ENCODE measurements around the gene PRKD3. TPM values are rescaled to one million over a fixed set of nuclear protein-coding genes. Genes with fewer than 3 reads are reported as not detected.

Gene PRKD3
- polyA plus RNA-seq, 4 donors: 4.3 to 15.5 (median 6.5) TPM

GRCh38 chr2:37350034-37350433 lies 25.4 kb upstream of the PRKD3 start:
- Histone ChIP-seq H3K27ac (ENCODE audit: low read depth in 1 of 3, low read length in 2 of 3) (peak overlapping the region in 2 of 3 donors; percentile 3 to 30), H3K27me3 (ENCODE audit: control insufficient read depth in 3 of 3, insufficient read depth in 3 of 3, low read length in 3 of 3) (no peaks in the 10 kb centered on the region), H3K36me3 (ENCODE audit: control insufficient read depth in 3 of 3, insufficient read depth in 2 of 3, low read depth in 1 of 3, low read length in 3 of 3) (no peaks in the 10 kb centered on the region), H3K4me1 (ENCODE audit: control insufficient read depth in 3 of 3, insufficient read depth in 2 of 3, low read depth in 1 of 3, low read length in 2 of 3) (peaks cover 0 to 13% (median 0%) of the 10 kb centered on the region in 3 donors), H3K9me3 (ENCODE audit: control insufficient read depth in 2 of 2, insufficient read depth in 1 of 2, low read depth in 1 of 2, low read length in 1 of 2) (no peaks in the 10 kb centered on the region), H3K4me3 (ENCODE audit: low read depth in 1 of 3, low read length in 3 of 3) (no peak overlapping the region)
- WGBS, 3 donors: 16 to 36% (median 30%) methylated on average over 3 of the region's 3 CpGs
- peak; percentile 24 to 61 for DNase-seq
- FAIRE-seq: no peak

GRCh38 chr2:37349231-37349860 lies 24.7 kb upstream of the PRKD3 start:
- Histone ChIP-seq H3K9me3 (ENCODE audit: control insufficient read depth in 2 of 2, insufficient read depth in 1 of 2, low read depth in 1 of 2, low read length in 1 of 2) (no peaks in the 10 kb centered on the region), H3K27me3 (ENCODE audit: control insufficient read depth in 3 of 3, insufficient read depth in 3 of 3, low read length in 3 of 3) (no peaks in the 10 kb centered on the region), H3K4me1 (ENCODE audit: control insufficient read depth in 3 of 3, insufficient read depth in 2 of 3, low read depth in 1 of 3, low read length in 2 of 3) (peaks cover 0 to 13% (median 0%) of the 10 kb centered on the region in 3 donors), H3K27ac (ENCODE audit: low read depth in 1 of 3, low read length in 2 of 3) (no peak overlapping the region), H3K4me3 (ENCODE audit: low read depth in 1 of 3, low read length in 3 of 3) (no peak overlapping the region), H3K36me3 (ENCODE audit: control insufficient read depth in 3 of 3, insufficient read depth in 2 of 3, low read depth in 1 of 3, low read length in 3 of 3) (no peaks in the 10 kb centered on the region)
- FAIRE-seq (no peak), DNase-seq (peak in 1 of 2 donors; percentile 24)
- WGBS, 3 donors: 34 to 61% (median 52%) methylated on average over 3 of the region's 3 CpGs

- Histone ChIP-seq H3K27me3 (ENCODE audit: control insufficient read depth in 3 of 3, insufficient read depth in 3 of 3, low read length in 3 of 3) (no peaks in the 10 kb centered on the region), H3K27ac (ENCODE audit: low read depth in 1 of 3, low read length in 2 of 3) (no peak overlapping the region), H3K9me3 (ENCODE audit: control insufficient read depth in 2 of 2, insufficient read depth in 1 of 2, low read depth in 1 of 2, low read length in 1 of 2) (no peaks in the 10 kb centered on the region), H3K36me3 (ENCODE audit: control insufficient read depth in 3 of 3, insufficient read depth in 2 of 3, low read depth in 1 of 3, low read length in 3 of 3) (no peaks in the 10 kb centered on the region), H3K4me1 (ENCODE audit: control insufficient read depth in 3 of 3, insufficient read depth in 2 of 3, low read depth in 1 of 3, low read length in 2 of 3) (peaks cover 0 to 13% (median 0%) of the 10 kb centered on the region in 3 donors), H3K4me3 (ENCODE audit: low read depth in 1 of 3, low read length in 3 of 3) (no peak overlapping the region)
- WGBS, 3 donors: 81 to 85% (median 84%) methylated on average over 5 of the region's 5 CpGs
- FAIRE-seq (no peak), DNase-seq (no peak)
Observed at GRCh38 chr2:37348155-37348554, 23.5 kb upstream of the PRKD3 start.

GRCh38 chr2:37344453-37345361 lies 20.1 kb upstream of the PRKD3 start, which contains the start of gene QPCT:
Gene QPCT (plus strand): TSS chr2:37344630. CDS start chr2:37344732, 102 bp downstream.
- H3K36me3 ChIP-seq (ENCODE audit: control insufficient read depth in 3 of 3, insufficient read depth in 2 of 3, low read depth in 1 of 3, low read length in 3 of 3): no peaks in the 10 kb centered on the region
- 1 to 2% (median 1%) methylated on average over 64 to 73 of the region's 73 CpGs for WGBS, 3 donors
- H3K9me3 ChIP-seq (ENCODE audit: control insufficient read depth in 2 of 2, insufficient read depth in 1 of 2, low read depth in 1 of 2, low read length in 1 of 2): no peaks in the 10 kb centered on the region
- no peaks in the 10 kb centered on the region for H3K4me1 ChIP-seq (ENCODE audit: control insufficient read depth in 3 of 3, insufficient read depth in 2 of 3, low read depth in 1 of 3, low read length in 2 of 3)
- no peak for FAIRE-seq
- H3K4me3 ChIP-seq (ENCODE audit: low read depth in 1 of 3, low read length in 3 of 3): peak within 1 kb of the TSS; percentile 44 to 53 (median 51)
- no peaks in the 10 kb centered on the region for H3K27me3 ChIP-seq (ENCODE audit: control insufficient read depth in 3 of 3, insufficient read depth in 3 of 3, low read length in 3 of 3)
- peak; percentile 35 to 75 for DNase-seq
- H3K27ac ChIP-seq (ENCODE audit: low read depth in 1 of 3, low read length in 2 of 3): peak within 1 kb of the TSS in 1 of 3 donors; percentile 47

GRCh38 chr2:37343537-37344434 lies 19.2 kb upstream of the PRKD3 start:
- H3K27me3 ChIP-seq (ENCODE audit: control insufficient read depth in 3 of 3, insufficient read depth in 3 of 3, low read length in 3 of 3): no peaks in the 10 kb centered on the region
- FAIRE-seq (no peak), DNase-seq (peak in 1 of 2 donors; percentile 29)
- H3K4me3 ChIP-seq (ENCODE audit: low read depth in 1 of 3, low read length in 3 of 3): peak overlapping the region in 1 of 3 donors; percentile 53
- no peaks in the 10 kb centered on the region for H3K9me3 ChIP-seq (ENCODE audit: control insufficient read depth in 2 of 2, insufficient read depth in 1 of 2, low read depth in 1 of 2, low read length in 1 of 2)
- H3K4me1 ChIP-seq (ENCODE audit: control insufficient read depth in 3 of 3, insufficient read depth in 2 of 3, low read depth in 1 of 3, low read length in 2 of 3): no peaks in the 10 kb centered on the region
- peak overlapping the region in 1 of 3 donors; percentile 47 for H3K27ac ChIP-seq (ENCODE audit: low read depth in 1 of 3, low read length in 2 of 3)
- H3K36me3 ChIP-seq (ENCODE audit: control insufficient read depth in 3 of 3, insufficient read depth in 2 of 3, low read depth in 1 of 3, low read length in 3 of 3): no peaks in the 10 kb centered on the region
- WGBS, 3 donors: 77 to 85% (median 78%) methylated on average over 7 of the region's 7 CpGs

- H3K4me1 ChIP-seq (ENCODE audit: control insufficient read depth in 3 of 3, insufficient read depth in 2 of 3, low read depth in 1 of 3, low read length in 2 of 3): no peaks in the 10 kb centered on the region
- DNase-seq (no peak), FAIRE-seq (no peak)
- H3K9me3 ChIP-seq (ENCODE audit: control insufficient read depth in 2 of 2, insufficient read depth in 1 of 2, low read depth in 1 of 2, low read length in 1 of 2): no peaks in the 10 kb centered on the region
- no peak overlapping the region for H3K27ac ChIP-seq (ENCODE audit: low read depth in 1 of 3, low read length in 2 of 3)
- H3K4me3 ChIP-seq (ENCODE audit: low read depth in 1 of 3, low read length in 3 of 3): no peak overlapping the region
- 87 to 96% (median 95%) methylated on average over 7 of the region's 7 CpGs for WGBS, 3 donors
- no peaks in the 10 kb centered on the region for H3K27me3 ChIP-seq (ENCODE audit: control insufficient read depth in 3 of 3, insufficient read depth in 3 of 3, low read length in 3 of 3)
- H3K36me3 ChIP-seq (ENCODE audit: control insufficient read depth in 3 of 3, insufficient read depth in 2 of 3, low read depth in 1 of 3, low read length in 3 of 3): no peaks in the 10 kb centered on the region
Observed at GRCh38 chr2:37342591-37343220, 18.1 kb upstream of the PRKD3 start.

GRCh38 chr2:37340637-37341036 lies 16.0 kb upstream of the PRKD3 start:
- H3K36me3 ChIP-seq (ENCODE audit: control insufficient read depth in 3 of 3, insufficient read depth in 2 of 3, low read depth in 1 of 3, low read length in 3 of 3): no peaks in the 10 kb centered on the region
- FAIRE-seq (no peak), DNase-seq (no peak)
- no peaks in the 10 kb centered on the region for H3K4me1 ChIP-seq (ENCODE audit: control insufficient read depth in 3 of 3, insufficient read depth in 2 of 3, low read depth in 1 of 3, low read length in 2 of 3)
- 78 to 84% (median 81%) methylated on average over 3 of the region's 3 CpGs for WGBS, 3 donors
- no peaks in the 10 kb centered on the region for H3K27me3 ChIP-seq (ENCODE audit: control insufficient read depth in 3 of 3, insufficient read depth in 3 of 3, low read length in 3 of 3)
- H3K4me3 ChIP-seq (ENCODE audit: low read depth in 1 of 3, low read length in 3 of 3): no peak overlapping the region
- no peaks in the 10 kb centered on the region for H3K9me3 ChIP-seq (ENCODE audit: control insufficient read depth in 2 of 2, insufficient read depth in 1 of 2, low read depth in 1 of 2, low read length in 1 of 2)
- H3K27ac ChIP-seq (ENCODE audit: low read depth in 1 of 3, low read length in 2 of 3): no peak overlapping the region
